Smooth muscle cell (in vitro differentiated cells): Measurements from ENCODE around the gene PIK3CD. TPM values are rescaled to one million over a fixed set of nuclear protein-coding genes. Genes with fewer than 3 reads are reported as not detected.

Experiments used
- DNase-seq: peaks from one replicate; lab custom pipeline; 2025; ENCODE audit not compliant: unreplicated experiment; lab: John Stamatoyannopoulos, UW
- H2AFZ ChIP-seq: fragments of 200-600 bp; sonication (generic); 2 replicates; pipeline ENCODE4 v1.6.0; 2016; ENCODE audit warnings: antibody characterized with exemption, low read depth, mild to moderate bottlenecking
- H3F3A ChIP-seq: fragments of 200-600 bp; sonication (generic); 2 replicates; pipeline ENCODE4 v1.6.0; 2017; ENCODE audit warnings: antibody characterized with exemption, low read depth
- H3K27ac ChIP-seq: fragments of 200-600 bp; sonication (generic); 2 replicates; pipeline ENCODE4 v1.5.1; 2016; ENCODE audit warnings: low read depth, mild to moderate bottlenecking
- H3K27me3 ChIP-seq: fragments of 200-600 bp; sonication (generic); 2 replicates; pipeline ENCODE4 v1.6.1; 2016; ENCODE audit warnings: low read depth, mild to moderate bottlenecking
- H3K36me3 ChIP-seq: fragments of 200-600 bp; sonication (generic); 2 replicates; pipeline ENCODE4 v1.5.1; 2016; ENCODE audit warnings: low read depth
- H3K4me1 ChIP-seq: fragments of 200-600 bp; sonication (generic); 2 replicates; pipeline ENCODE4 v1.5.1; 2016; ENCODE audit warnings: low read depth
- H3K4me2 ChIP-seq: fragments of 200-600 bp; sonication (generic); 2 replicates; pipeline ENCODE4 v1.6.0; 2016; ENCODE audit warnings: mild to moderate bottlenecking
- H3K4me3 ChIP-seq: fragments of 200-600 bp; sonication (generic); 2 replicates; pipeline ENCODE4 v1.5.1; 2016; ENCODE audit warnings: mild to moderate bottlenecking
- H3K79me2 ChIP-seq: fragments of 200-600 bp; sonication (generic); 2 replicates; pipeline ENCODE4 v1.6.0; 2016; ENCODE audit warnings: low read depth, mild to moderate bottlenecking
- H3K9ac ChIP-seq: fragments of 200-600 bp; sonication (generic); 2 replicates; pipeline ENCODE4 v1.6.0; 2016; ENCODE audit warnings: low read depth
- H3K9me3 ChIP-seq: fragments of 200-600 bp; sonication (generic); replicated peaks from 2 replicates; pipeline ENCODE4 v1.5.1; 2016; ENCODE audit warnings: low read depth
- H4K20me1 ChIP-seq: fragments of 200-600 bp; sonication (generic); 2 replicates; pipeline ENCODE4 v1.6.0; 2016; ENCODE audit warnings: low read depth
- CTCF ChIP-seq: fragments of 200-600 bp; sonication (generic); IDR thresholded peaks from 2 replicates; pipeline ENCODE4 v1.5.1; 2017; ENCODE audit warnings: borderline replicate concordance, mild to moderate bottlenecking, antibody characterized with exemption; ENCODE audit not compliant: insufficient read depth, poor library complexity, severe bottlenecking
- WGBS: methylation state at CpG from one replicate; pipeline ENCODE4 v1.1.7; 2016; ENCODE audit warnings: low lambda C conversion rate; 5-methylcytosine and 5-hydroxymethylcytosine counted together
- polyA plus RNA-seq: library from polyadenylated mRNA; unstranded; fragments of >200 nt; fragmentation: Nextera tagmentation; extraction: Ambion mirVana; gene quantifications from 2 replicates; pipeline ENCODE4 v1.2.1, GENCODE V29; 2016
- total RNA-seq: library from RNA; depleted of rRNA; stranded (reverse); fragments of >200 nt; gene quantifications from 2 replicates; pipeline ENCODE4 v1.2.3, GENCODE V29; 2014

The PIK3CD gene
- total and polyA plus RNA-seq, 2 experiments from 2014 or later = 3.9 to 4.1 TPM

GRCh38 chr1:9654834-9655723, 3.5 kb downstream of the PIK3CD start:
- Histone ChIP-seq H3K36me3 (no peaks in the 10 kb centered on the region), H4K20me1 (no peaks in the 10 kb centered on the region), H3K79me2 (no peaks in the 10 kb centered on the region), H3K4me2 (no peak overlapping the region), H2AFZ (no peak overlapping the region), H3K9ac (no peak overlapping the region), H3K27ac (no peak overlapping the region), H3F3A (no peaks in the 10 kb centered on the region), H3K9me3 (no peaks in the 10 kb centered on the region), H3K27me3 (peaks cover 43% of the 10 kb centered on the region), H3K4me1 (peaks cover 7% of the 10 kb centered on the region), H3K4me3 (no peak overlapping the region)
- DNase-seq = no peak
- no peak for TF ChIP-seq CTCF
- 89% methylated on average over 16 of the region's 16 CpGs for WGBS

DNA sequence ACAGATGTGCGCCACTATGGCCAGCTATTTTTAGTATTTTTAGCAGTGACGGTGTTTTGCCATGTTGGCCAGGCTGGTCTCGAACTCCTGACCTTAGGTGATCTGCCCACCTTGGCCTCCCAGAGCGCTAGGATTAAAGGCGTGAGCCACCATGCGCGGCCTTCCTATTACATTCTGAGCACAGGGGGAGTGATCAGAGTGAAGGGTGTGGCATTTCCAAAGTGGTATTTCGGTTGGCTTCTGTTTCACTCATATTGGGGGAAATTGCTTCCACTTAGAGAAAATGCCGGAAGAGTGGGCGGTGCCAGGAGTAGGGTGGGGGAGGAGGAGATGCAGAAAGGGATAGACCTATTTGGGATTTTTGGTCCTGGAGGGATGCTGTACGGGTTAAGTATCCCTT, 4.3 kb downstream of the PIK3CD start:
- no peak for DNase-seq
- no peak overlapping the region for H3K4me2 ChIP-seq
- H3K4me3 ChIP-seq = no peak overlapping the region
- H3K36me3 ChIP-seq = no peaks in the 10 kb centered on the region
- H4K20me1 ChIP-seq = no peaks in the 10 kb centered on the region
- H2AFZ ChIP-seq = no peak overlapping the region
- H3K9me3 ChIP-seq = no peaks in the 10 kb centered on the region
- no peaks in the 10 kb centered on the region for H3K79me2 ChIP-seq
- whole genome bisulfite sequencing = 95% methylated on average over 11 of the region's 11 CpGs
- peaks cover 36% of the 10 kb centered on the region for H3K27me3 ChIP-seq
- no peaks in the 10 kb centered on the region for H3F3A ChIP-seq
- H3K4me1 ChIP-seq = peaks cover 7% of the 10 kb centered on the region
- H3K9ac ChIP-seq = no peak overlapping the region
- H3K27ac ChIP-seq = no peak overlapping the region
- no peak for TF ChIP-seq CTCF

DNA sequence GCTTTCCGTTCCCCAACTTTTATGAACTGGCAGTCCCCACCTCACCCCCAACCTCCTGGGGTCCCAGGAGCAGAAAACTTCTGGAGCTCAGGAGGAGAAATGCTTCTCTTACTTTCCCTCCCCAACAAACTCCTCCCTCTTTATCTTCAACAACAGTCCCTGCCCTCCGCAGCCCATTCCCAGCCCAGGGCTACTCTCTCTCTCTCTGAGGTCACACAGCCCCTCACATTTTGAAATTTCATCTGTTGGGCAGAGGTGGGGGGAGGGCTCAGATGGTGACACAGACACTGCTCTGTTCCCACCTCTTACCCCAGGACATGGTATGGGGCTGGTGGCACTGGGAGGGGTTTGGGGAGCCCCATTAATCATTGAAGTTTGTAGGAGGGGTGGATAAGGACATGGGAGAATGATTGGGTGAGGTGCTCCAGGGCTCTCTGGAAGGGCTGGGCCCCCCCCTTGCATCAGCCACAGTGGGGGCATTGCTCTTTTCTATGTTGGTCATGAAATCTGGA, 6.0 kb downstream of the PIK3CD start:
- Histone ChIP-seq H2AFZ (no peak overlapping the region), H3K9ac (no peak overlapping the region), H3K27ac (no peak overlapping the region), H3K4me1 (no peaks in the 10 kb centered on the region), H3K36me3 (no peaks in the 10 kb centered on the region), H4K20me1 (no peaks in the 10 kb centered on the region), H3K4me2 (no peak overlapping the region), H3F3A (no peaks in the 10 kb centered on the region), H3K27me3 (peaks cover 18% of the 10 kb centered on the region), H3K9me3 (no peaks in the 10 kb centered on the region), H3K79me2 (no peaks in the 10 kb centered on the region), H3K4me3 (no peak overlapping the region)
- no peak for TF ChIP-seq CTCF
- no peak for DNase-seq
- WGBS = 82% methylated on average over 2 of the region's 2 CpGs
